OCI-LY7 (cell line): Measurements from ENCODE around the gene CEP55.

ENCODE experiments used
- EZH2phosphoT487 ChIP-seq: fragments of 200-600 bp; sonication (generic); IDR thresholded peaks from 2 replicates; pipeline ENCODE4 v1.6.1; 2018; ENCODE audit warnings: low read depth, borderline replicate concordance, mild to moderate bottlenecking, mixed run types, antibody characterized with exemption, low read length, moderate library complexity, mixed read lengths
- TF ChIP-seq, protein P1 (sequence below): fragments of 200-600 bp; sonication (generic); conservative IDR thresholded peaks from 2 replicates; pipeline ENCODE4 v1.5.1; 2014; ENCODE audit warnings: mild to moderate bottlenecking, antibody characterized with exemption, low read length, moderate library complexity, mixed read lengths

DNA sequence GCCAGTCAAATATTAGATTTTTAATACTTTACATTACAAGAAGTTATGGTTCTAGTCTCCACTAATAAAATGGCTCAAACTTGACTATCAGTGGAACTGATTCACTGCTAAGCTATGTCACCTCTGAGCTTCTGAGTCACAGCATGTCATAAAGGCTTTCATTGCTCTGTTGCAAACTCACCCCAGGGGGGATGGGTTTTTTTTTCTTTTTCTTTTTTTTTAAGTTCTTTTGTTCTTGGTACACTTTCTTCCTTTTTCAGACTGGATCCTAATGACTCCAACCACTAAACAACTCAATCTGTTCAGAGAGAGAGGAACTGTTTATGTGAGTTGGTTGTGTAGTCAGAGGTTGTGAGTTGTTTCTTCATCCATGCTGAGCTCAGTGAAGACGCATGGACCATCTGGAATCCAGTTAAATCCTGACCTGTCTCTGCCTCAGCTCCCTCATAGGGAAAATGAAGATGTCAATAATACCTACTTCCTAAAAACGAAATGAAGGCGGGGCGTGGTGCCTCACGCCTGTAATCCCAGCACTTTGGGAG lies 25.2 kb upstream of the CEP55 start:
- TF ChIP-seq, protein P1, sequence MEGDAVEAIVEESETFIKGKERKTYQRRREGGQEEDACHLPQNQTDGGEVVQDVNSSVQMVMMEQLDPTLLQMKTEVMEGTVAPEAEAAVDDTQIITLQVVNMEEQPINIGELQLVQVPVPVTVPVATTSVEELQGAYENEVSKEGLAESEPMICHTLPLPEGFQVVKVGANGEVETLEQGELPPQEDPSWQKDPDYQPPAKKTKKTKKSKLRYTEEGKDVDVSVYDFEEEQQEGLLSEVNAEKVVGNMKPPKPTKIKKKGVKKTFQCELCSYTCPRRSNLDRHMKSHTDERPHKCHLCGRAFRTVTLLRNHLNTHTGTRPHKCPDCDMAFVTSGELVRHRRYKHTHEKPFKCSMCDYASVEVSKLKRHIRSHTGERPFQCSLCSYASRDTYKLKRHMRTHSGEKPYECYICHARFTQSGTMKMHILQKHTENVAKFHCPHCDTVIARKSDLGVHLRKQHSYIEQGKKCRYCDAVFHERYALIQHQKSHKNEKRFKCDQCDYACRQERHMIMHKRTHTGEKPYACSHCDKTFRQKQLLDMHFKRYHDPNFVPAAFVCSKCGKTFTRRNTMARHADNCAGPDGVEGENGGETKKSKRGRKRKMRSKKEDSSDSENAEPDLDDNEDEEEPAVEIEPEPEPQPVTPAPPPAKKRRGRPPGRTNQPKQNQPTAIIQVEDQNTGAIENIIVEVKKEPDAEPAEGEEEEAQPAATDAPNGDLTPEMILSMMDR: no peak
- no peak for TF ChIP-seq EZH2phosphoT487
